ENCODE results near the gene ZBTB8A. TPM values are rescaled to one million over a fixed set of nuclear protein-coding genes. Genes with fewer than 3 reads are reported as not detected.
A peak's percentile ranks its signal among the peaks of the same experiment; 100 is the strongest.

ZBTB8A gene
- total and polyA plus RNA-seq, 2 of the 13 experiments (the other 11 are each of a cell fraction or from before 2014, with no cell fraction given): 1.3 to 3.7 TPM

- TF ChIP-seq ZNF251 (CRISPR knock-in tag; IDR thresholded peaks at IDR 0.05): no peak
- TF ChIP-seq HIC2 (CRISPR knock-in tag; IDR thresholded peaks at IDR 0.05; ENCODE audit: low read depth): no peak
- TF ChIP-seq SKIL (CRISPR knock-in tag; IDR thresholded peaks at IDR 0.05; ENCODE audit: borderline replicate concordance): no peak
- TF ChIP-seq HOMEZ (CRISPR knock-in tag; IDR thresholded peaks at IDR 0.05; ENCODE audit: low read depth): 0 out of 2 replicates have a peak, but pooled peaks have one; percentile 10
- TF ChIP-seq ZNF280B (CRISPR knock-in tag; IDR thresholded peaks at IDR 0.05; ENCODE audit: borderline replicate concordance): no peak
- no peak for TF ChIP-seq TEAD2 (CRISPR knock-in tag; IDR thresholded peaks at IDR 0.05)
- no peak for TF ChIP-seq GTF2F1 (IDR thresholded peaks at IDR 0.05; ENCODE audit: low read length)
- TF ChIP-seq SIN3B (IDR thresholded peaks at IDR 0.05; ENCODE audit: low read length): peak; percentile 75
- no peak for TF ChIP-seq SRSF1 (optimal IDR thresholded peaks at IDR 0.05; ENCODE audit: low read depth, low read length)
- TF ChIP-seq IKZF5 (CRISPR knock-in tag; IDR thresholded peaks at IDR 0.05): peak; percentile 24; the same call in 1 of the 2 replicates
- no peak for TF ChIP-seq MIER2 (CRISPR knock-in tag; IDR thresholded peaks at IDR 0.05)
- TF ChIP-seq ZFY (CRISPR knock-in tag; IDR thresholded peaks at IDR 0.05): peak; percentile 41; the same call in 1 of the 2 replicates
- TF ChIP-seq SMARCC2 (IDR thresholded peaks at IDR 0.05): no peak
- TF ChIP-seq FOXA3 (CRISPR knock-in tag; IDR thresholded peaks at IDR 0.05): peak; percentile 38
- no peak for TF ChIP-seq GMEB1 (CRISPR knock-in tag; IDR thresholded peaks at IDR 0.05; ENCODE audit: borderline replicate concordance)
- peak; percentile 81; the same call in 1 of the 2 replicates for TF ChIP-seq CREM (IDR thresholded peaks at IDR 0.05)
- TF ChIP-seq CREM (CRISPR knock-in tag; IDR thresholded peaks at IDR 0.05): no peak
- no peak for TF ChIP-seq RCOR2 (CRISPR knock-in tag; IDR thresholded peaks at IDR 0.05)
- TF ChIP-seq CENPX (CRISPR knock-in tag; IDR thresholded peaks at IDR 0.05): no peak
- TF ChIP-seq GABPA (IDR thresholded peaks at IDR 0.05; ENCODE audit: low read depth, low read length): peak; percentile 84
- TF ChIP-seq GABPA (CRISPR knock-in tag; IDR thresholded peaks at IDR 0.05; ENCODE audit: low read depth): peak; percentile 97
- peak; percentile 61; the same call in 1 of the 3 replicates for TF ChIP-seq MXI1 (IDR thresholded peaks at IDR 0.05; ENCODE audit: borderline replicate concordance, low read depth, low read length)
These were observed 111.1 kb downstream of the ZBTB8A start, which contains the start of gene ZBTB8OS (continued) for GRCh38 chr1:32650248-32650751.

All from HepG2 (cell line).